ENCODE measurements around the gene TAOK3.

Gene TAOK3

DNA sequence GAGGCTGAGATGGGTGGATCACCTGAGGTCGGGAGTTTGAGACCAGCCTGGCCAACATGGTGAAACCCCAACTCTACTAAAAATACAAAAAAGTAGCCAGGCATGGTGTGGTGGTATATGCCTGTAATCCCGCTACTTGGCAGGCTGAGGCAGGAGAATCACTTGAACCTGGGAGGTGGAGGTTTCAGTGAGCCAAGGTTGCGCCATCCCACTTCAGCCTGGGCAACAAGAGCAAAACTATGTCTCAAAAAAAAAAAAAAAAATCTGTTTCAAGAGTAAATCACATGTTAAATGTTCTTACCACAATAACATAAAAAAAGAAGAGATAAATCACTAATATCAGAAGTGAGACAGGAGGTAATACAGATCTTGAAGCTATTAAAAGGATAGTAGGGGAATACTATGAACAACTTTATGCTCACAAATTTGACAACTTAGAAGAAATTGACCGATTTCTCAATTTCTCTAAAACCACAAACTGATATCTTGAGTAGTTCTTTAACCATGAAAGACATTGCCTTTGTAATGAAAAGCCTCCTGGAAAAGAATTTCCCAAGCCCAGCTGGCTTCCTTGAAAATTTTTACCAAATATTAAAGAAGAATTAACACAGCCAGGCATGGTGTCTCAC, 37.7 kb downstream of the TAOK3 start:
- H3K27ac ChIP-seq = no peak overlapping the region
- no peak for DNase-seq (ENCODE audit: low spot score)
- ChIA-PET POLR2A (ENCODE audit: low non-redundant PET) (no interaction called here), CTCF (interaction anchor here (0.7 kb wide), 1 partner anchor 34 kb away, joined by 3 read pairs; no protein-coding TSS in a partner anchor)
- TF ChIP-seq, protein P1, sequence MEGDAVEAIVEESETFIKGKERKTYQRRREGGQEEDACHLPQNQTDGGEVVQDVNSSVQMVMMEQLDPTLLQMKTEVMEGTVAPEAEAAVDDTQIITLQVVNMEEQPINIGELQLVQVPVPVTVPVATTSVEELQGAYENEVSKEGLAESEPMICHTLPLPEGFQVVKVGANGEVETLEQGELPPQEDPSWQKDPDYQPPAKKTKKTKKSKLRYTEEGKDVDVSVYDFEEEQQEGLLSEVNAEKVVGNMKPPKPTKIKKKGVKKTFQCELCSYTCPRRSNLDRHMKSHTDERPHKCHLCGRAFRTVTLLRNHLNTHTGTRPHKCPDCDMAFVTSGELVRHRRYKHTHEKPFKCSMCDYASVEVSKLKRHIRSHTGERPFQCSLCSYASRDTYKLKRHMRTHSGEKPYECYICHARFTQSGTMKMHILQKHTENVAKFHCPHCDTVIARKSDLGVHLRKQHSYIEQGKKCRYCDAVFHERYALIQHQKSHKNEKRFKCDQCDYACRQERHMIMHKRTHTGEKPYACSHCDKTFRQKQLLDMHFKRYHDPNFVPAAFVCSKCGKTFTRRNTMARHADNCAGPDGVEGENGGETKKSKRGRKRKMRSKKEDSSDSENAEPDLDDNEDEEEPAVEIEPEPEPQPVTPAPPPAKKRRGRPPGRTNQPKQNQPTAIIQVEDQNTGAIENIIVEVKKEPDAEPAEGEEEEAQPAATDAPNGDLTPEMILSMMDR (conservative IDR thresholded peaks at IDR 0.05; ENCODE audit: low read depth) = no peak

DNA sequence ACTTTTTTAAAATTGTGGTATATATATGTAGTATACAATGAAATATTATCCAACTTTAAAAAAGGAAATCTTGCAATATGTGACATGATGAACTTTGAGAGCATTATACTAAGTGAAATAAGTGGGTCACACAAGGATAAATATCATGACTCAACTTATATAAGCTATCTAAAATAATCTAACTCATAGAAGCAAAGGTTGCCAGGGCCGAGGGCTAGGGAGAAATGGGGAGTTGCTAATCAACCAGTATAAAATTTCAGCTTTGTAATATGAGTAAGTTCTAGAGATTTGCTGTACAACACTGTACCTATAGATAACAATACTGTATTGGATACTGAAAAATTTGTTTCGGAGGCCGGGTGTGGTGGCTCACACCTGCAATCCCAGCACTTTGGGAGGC, 38.5 kb downstream of the TAOK3 start:
- no peak for DNase-seq (ENCODE audit: low spot score)

DNA sequence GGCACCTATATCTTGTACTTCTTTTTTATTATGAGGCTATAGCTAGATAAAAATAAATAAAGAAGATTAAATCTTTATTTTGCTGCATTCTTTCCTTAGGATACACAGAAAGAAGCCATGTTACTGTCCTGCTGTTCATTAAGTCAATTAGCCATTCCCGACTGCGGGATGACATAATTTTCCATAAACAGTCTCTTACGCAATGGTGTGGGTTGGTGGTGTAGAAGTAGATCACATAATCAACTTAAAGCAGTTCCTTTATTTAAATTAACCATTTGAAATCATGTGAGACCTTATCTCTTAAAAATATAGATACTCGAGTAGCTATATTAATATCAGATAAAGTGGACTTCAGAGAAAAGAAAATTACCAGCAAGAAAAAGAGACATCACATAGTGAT, 40.2 kb downstream of the TAOK3 start:
- H3K27ac ChIP-seq = no peak overlapping the region
- DNase-seq (ENCODE audit: low spot score) = no peak
- CTCF ChIA-PET = interaction anchor here (0.8 kb wide), 1 partner anchor 10 kb away, joined by 4 read pairs; no protein-coding TSS in a partner anchor
- POLR2A ChIA-PET (ENCODE audit: low non-redundant PET) = no interaction called here
- TF ChIP-seq, protein P1 (conservative IDR thresholded peaks at IDR 0.05; ENCODE audit: low read depth) = no peak

More for the DNA sequence above, 38.5 kb downstream of the TAOK3 start:
- TF ChIP-seq, protein P1 (conservative IDR thresholded peaks at IDR 0.05; ENCODE audit: low read depth) = no peak
- ChIA-PET POLR2A (ENCODE audit: low non-redundant PET) (no interaction called here), CTCF (no interaction called here)
- no peak overlapping the region for H3K27ac ChIP-seq

DNA sequence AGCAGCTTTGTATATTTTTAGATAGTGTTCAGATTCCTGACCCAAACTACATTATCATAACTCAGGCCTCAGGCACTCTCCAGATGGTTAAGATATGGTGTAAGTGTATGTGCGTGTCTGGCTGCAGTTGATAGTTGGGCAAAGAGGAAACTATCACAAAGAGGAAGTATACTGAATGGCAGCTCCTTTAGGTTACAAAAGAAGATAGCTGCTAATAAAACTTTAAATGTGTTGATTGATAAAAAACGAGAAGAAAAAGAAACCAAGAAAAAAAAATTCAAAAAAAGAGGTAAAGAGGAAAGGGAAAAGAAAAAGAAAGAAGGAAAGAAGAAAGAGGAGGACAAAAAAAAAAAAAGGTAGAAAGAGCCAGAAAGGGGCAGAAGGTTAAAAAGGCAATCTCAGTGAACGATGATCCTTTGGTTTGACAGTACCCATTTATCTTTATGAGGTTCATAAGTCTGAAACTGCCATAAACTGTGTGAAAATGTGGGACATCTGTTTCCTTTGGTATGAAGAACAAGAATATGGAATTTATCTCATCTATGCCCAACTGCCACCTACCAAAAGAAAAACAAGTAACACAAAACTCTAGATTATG, 42.2 kb downstream of the TAOK3 start:
- DNase-seq (ENCODE audit: low spot score) = no peak
- CTCF ChIA-PET = interaction anchor here (0.7 kb wide), 1 partner anchor 15 kb away, joined by 4 read pairs; no protein-coding TSS in a partner anchor
- no peak overlapping the region for H3K27ac ChIP-seq
- POLR2A ChIA-PET (ENCODE audit: low non-redundant PET) = no interaction called here
- TF ChIP-seq, protein P1 (conservative IDR thresholded peaks at IDR 0.05; ENCODE audit: low read depth) = no peak

DNA sequence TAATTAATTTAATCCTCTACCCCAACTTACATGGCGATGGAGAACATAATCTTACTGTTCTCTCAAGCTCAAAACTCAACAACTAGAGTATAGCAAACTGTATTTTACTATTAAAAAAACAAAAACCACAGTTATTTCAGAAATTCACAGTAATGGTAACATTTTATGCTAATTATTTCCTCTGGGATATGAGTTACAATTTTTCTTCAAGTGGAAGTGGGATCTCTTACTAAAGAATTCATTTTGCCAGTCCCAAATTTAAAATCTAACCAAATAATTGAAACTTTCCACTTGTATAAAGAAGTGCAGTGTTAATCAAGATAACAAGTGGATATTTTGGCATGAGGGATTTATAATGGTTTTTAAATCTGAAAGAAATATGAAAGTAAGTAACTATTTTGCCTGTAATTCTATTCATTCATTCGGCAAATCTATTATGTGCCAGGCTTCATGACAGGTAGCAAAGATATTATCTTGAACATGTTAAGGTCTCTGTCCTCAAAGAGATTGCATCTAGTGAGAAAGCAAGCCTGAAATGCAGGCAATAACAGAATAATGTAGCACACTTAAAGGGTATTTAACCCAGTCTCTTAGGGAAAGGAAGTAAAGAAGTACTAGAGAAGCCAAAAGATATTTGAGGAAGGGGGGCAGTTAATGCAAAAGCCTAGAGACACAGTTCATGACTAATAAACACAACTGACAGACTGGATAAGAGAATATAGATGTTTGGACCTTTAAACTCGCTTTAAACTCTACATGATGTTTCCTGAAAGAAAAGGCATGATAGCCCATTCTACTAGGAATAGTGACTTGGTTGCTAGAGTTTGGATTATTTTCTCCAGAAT, 44.0 kb downstream of the TAOK3 start:
- ChIA-PET CTCF (interaction anchor here (0.6 kb wide), 1 partner anchor 64 kb away, joined by 5 read pairs; no protein-coding TSS in a partner anchor), POLR2A (ENCODE audit: low non-redundant PET) (no interaction called here)
- no peak for DNase-seq (ENCODE audit: low spot score)
- TF ChIP-seq, protein P1 (conservative IDR thresholded peaks at IDR 0.05; ENCODE audit: low read depth) = no peak
- H3K27ac ChIP-seq = no peak overlapping the region

DNA sequence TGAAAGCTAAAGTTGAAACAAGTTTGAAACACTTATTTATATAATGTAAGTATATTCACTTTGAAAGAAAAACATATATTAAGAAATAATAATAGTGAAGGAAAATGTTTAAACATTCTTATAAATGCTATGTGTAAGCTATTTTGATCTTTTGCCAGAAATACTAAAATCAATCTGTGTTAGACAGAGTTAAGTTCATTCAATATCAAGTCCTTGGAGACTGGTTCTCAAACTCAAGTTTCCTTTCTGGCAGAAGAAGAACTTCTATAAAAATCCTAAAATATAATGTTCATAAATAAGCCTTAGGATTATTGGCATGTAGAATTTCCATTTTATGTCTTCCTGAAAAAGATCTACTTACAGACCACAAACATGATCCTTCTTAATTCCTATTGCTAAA, 45.3 kb downstream of the TAOK3 start:
- TF ChIP-seq, protein P1 (conservative IDR thresholded peaks at IDR 0.05; ENCODE audit: low read depth) = no peak
- ChIA-PET CTCF (no interaction called here), POLR2A (ENCODE audit: low non-redundant PET) (no interaction called here)
- DNase-seq (ENCODE audit: low spot score) = no peak
- no peak overlapping the region for H3K27ac ChIP-seq
